Heart right ventricle (tissue), 16 donors: ENCODE results near the gene IGFLR1. TPM values are rescaled to one million over a fixed set of nuclear protein-coding genes. Genes with fewer than 3 reads are reported as not detected.
A peak's percentile ranks its signal among the peaks of the same experiment; 100 is the strongest.

Experiments
- ATAC-seq, 8 donors: fragments of 200-7000 bp; cut with Tn5 transposase; one replicate each; pipeline ENCODE4 v1.9.1; 2020; ENCODE audit warnings: mild to moderate bottlenecking in 8 of 8, moderate library complexity in 8 of 8, moderate number of reproducible peaks in 1 of 8
- DNase-seq, 2 donors: peaks; one replicate each; pipeline ENCODE4 v3.0.0-alpha.2; 2020
- H3K27ac ChIP-seq, 10 donors: fragments of 200-600 bp; sonication (generic) in 2 of 10; one replicate each; pipeline versions ENCODE4 v1.5.0 to v1.8.0; 2020 to 2022; ENCODE audit warnings: mild to moderate bottlenecking in 3 of 10
- H3K27me3 ChIP-seq, 7 donors: fragments of 200-600 bp; one replicate each; pipeline ENCODE4 v1.8.0; 2021 to 2022; ENCODE audit warnings: mild to moderate bottlenecking in 2 of 7
- H3K36me3 ChIP-seq, 9 donors: fragments of 200-600 bp; sonication (generic) in 1 of 9; one replicate each; pipeline versions ENCODE4 v1.5.0 to v1.8.0; 2020 to 2022; ENCODE audit warnings: mild to moderate bottlenecking in 2 of 9
- H3K4me1 ChIP-seq, 9 donors: fragments of 200-600 bp; sonication (generic) in 1 of 9; one replicate each; pipeline versions ENCODE4 v1.5.0 to v1.8.0; 2020 to 2022; ENCODE audit warnings: mild to moderate bottlenecking in 4 of 9
- H3K4me3 ChIP-seq, 10 donors: fragments of 200-600 bp; sonication (generic) in 2 of 10; one replicate each; pipeline versions ENCODE4 v1.5.0 to v1.8.0; 2020 to 2022; ENCODE audit warnings: mild to moderate bottlenecking in 7 of 10, moderate library complexity in 2 of 10
- H3K9me3 ChIP-seq, 11 donors: fragments of 200-600 bp in 10 of 11; sonication (generic) in 2 of 11; one replicate each; pipeline versions ENCODE4 v1.5.0 to v1.8.0; 2013 to 2022; ENCODE audit warnings: mild to moderate bottlenecking in 2 of 11, control low read depth in 1 of 11, moderate library complexity in 1 of 11
- WGBS, 2 donors: extraction: QIAGEN DNeasy Blood & Tissue Kit; methylation state at CpG; one replicate each; pipeline ENCODE4 v1.1.7; 2013; ENCODE audit warnings: inconsistent platforms in 1 of 2; 5-methylcytosine and 5-hydroxymethylcytosine counted together
- intact Hi-C, 10 donors: fragments of 100-400 bp; cut with DNase I; formaldehyde crosslinking; loops; one replicate each; pipeline versions ENCODE4 v1.11.1 to v1.14.2; 2022
- polyA plus RNA-seq, 2 donors: library from polyadenylated mRNA; stranded (reverse); fragments of 200-250 nt; gene quantifications; one replicate each; pipeline ENCODE4 v1.2.3, GENCODE V29; 2013
- total RNA-seq, 10 donors: library from RNA; stranded (reverse); fragmentation: NEBNext Ultra II Directional in 3 of 10; extraction: Animal tissue kit (Norgen Biotek cat#: 25700) in 3 of 10; gene quantifications; one replicate each; pipeline versions ENCODE4 v1.2.1 to v1.2.4, GENCODE V29; 2021 to 2023
- TF ChIP-seq, protein P1 (sequence below), 9 donors: fragments of 200-600 bp; sonication (generic) in 2 of 9; IDR thresholded peaks; one replicate each; pipeline versions ENCODE4 v1.5.0 to v1.8.0; 2021 to 2022; ENCODE audit warnings: antibody characterized with exemption in 9 of 9, mild to moderate bottlenecking in 5 of 9, moderate library complexity in 1 of 9
- donor health status: Arrhythmogenic right ventricular cardiomyopathy.
- donor health status: ischemic (EF 13 %, LVEDD 7.1; RV severe dilation, severe dysfunction).
- donor health status: healthy with polysubstance abuse.
- donor health status: DM: no; HTN: yes; CAD: no.
- donor health status: DM: no; HTN: no; CAD: no.
- donor health status: ischemic (EF 25% LVEDD 6.9; RV normal size, moderate dysfunction).
- donor health status: ischemic (EF 25% LVEDD 5.7; RV mildly dilated, moderate dysfunction).
- donor health status: healthy.
- donor health status: DM: yes; HTN: yes; CAD: no.
- donor health status: Ischemic cardiomyopathy.
- donor health status: ischemic (EF 35%, LVEDD 5.7; RV mildly dilated, moderate dysfunction).
- donor health status: nonischemic (EF 11% LVEDD 7.7; RV severe dilation, severe dysfunction).
- donor health status: DM: yes; HTN: yes; CAD: no.
- donor health status: PGD.
- donor health status: ischemic (EF 29% LVEDD 5.4; RV normal size, mild dysfunction).
- donor health status: nonischemic (EF 23%, LVEDD 6.1; RV moderate dilation, normal function).

IGFLR1 gene
- total and polyA plus RNA-seq, 12 donors, result 1.1 to 17.1 (median 2.5) TPM

DNA sequence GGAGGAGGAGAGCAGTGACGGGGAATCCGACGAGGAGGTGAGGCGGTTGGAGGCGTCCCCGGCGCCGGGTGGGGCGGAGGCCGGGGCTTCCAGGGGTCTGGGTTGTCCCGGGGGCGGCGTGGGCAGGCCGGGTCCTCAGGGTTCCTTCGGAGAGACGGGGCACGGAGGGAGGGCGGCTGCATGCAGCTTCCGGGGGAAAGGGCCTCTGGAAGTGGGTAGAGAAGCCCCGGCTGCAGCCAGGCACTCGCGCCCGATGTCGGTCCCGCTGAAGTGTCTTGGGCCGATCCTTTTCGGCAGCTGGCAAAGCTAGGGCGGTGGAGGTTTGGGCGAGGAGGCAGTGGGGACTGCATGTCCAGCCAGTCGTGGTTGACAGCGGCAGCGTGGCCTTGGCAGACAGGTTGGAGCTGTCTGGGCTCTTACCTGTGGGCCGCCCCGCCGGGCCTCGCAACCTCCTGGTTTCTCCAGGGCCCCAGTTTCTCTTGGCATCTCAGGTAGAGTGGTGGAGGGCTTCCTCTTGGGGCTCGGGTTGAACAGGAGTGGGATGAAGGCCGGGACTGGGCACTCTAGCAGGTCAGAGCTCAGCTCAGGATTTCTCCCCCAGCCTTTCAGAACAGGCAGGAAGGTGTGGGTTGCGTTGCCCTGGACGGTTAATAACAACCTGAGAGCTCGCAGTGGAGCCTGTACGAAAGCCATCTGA, 23.8 kb downstream of the IGFLR1 start:
- H3K4me3 ChIP-seq, result peak overlapping the region; percentile 68 to 98 (median 84)
- peak; percentile 40 to 49 for DNase-seq
- peaks cover 6 to 34% (median 27%) of the 10 kb centered on the region in 9 donors for H3K4me1 ChIP-seq
- H3K27me3 ChIP-seq, result no peaks in the 10 kb centered on the region
- WGBS, 2 donors, result 1 to 2% methylated on average over 42 of the region's 42 CpGs
- TF ChIP-seq, protein P1, sequence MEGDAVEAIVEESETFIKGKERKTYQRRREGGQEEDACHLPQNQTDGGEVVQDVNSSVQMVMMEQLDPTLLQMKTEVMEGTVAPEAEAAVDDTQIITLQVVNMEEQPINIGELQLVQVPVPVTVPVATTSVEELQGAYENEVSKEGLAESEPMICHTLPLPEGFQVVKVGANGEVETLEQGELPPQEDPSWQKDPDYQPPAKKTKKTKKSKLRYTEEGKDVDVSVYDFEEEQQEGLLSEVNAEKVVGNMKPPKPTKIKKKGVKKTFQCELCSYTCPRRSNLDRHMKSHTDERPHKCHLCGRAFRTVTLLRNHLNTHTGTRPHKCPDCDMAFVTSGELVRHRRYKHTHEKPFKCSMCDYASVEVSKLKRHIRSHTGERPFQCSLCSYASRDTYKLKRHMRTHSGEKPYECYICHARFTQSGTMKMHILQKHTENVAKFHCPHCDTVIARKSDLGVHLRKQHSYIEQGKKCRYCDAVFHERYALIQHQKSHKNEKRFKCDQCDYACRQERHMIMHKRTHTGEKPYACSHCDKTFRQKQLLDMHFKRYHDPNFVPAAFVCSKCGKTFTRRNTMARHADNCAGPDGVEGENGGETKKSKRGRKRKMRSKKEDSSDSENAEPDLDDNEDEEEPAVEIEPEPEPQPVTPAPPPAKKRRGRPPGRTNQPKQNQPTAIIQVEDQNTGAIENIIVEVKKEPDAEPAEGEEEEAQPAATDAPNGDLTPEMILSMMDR (IDR thresholded peaks at IDR 0.05), result no peak
- H3K9me3 ChIP-seq, result no peaks in the 10 kb centered on the region
- peak overlapping the region; percentile 78 to 97 (median 90) for H3K27ac ChIP-seq
- intact Hi-C loops, result loop anchor here in 7 of 10 donors (2.0 to 10.0 kb wide), 7 partner anchors 26 to 206 kb away; partner anchors contain the start of genes TMEM147 (in 4 of the 7), DMKN (in 1 of the 7), PSENEN (in 1 of the 7) and U2AF1L4 (in 1 of the 7)
- no peak for ATAC-seq
- H3K36me3 ChIP-seq, result peaks cover 0 to 41% (median 23%) of the 10 kb centered on the region in 9 donors

DNA sequence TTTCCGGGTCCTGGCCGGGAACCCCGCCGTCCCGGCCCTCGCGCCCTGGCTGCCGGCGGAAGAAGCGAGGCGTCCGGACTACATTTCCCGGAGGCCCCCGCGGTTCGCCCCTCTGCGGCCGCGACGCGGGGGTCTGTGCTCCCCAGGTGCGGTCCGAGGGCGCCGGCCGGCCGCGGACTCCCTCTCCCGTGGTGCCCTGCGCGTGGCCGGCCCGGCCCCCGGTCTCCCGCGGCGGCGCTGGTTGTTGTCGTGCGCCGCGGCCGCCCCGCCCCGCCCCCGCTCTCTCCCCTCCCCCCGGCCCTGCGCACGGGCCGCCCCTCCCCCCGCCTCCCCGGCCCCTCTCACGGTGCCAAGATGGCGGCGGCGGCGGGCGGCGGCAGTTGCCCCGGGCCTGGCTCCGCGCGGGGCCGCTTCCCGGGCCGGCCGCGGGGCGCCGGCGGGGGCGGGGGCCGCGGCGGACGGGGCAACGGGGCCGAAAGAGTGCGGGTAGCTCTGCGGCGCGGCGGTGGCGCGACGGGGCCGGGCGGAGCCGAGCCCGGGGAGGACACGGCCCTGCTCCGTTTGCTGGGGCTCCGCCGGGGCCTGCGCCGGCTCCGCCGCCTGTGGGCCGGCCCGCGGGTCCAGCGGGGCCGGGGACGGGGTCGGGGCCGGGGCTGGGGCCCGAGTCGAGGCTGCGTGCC, 24.4 kb downstream of the IGFLR1 start, which contains the start of gene KMT2B:
TSS of gene KMT2B (plus strand) at position 339 of the 680 bp plus-strand sequence. CDS start at position 355, 16 bp downstream.
- Histone ChIP-seq H3K4me3 (peak within 1 kb of the TSS; percentile 68 to 98 (median 84)), H3K27me3 (no peaks in the 10 kb centered on the region), H3K9me3 (no peaks in the 10 kb centered on the region), H3K4me1 (peaks cover 6 to 34% (median 27%) of the 10 kb centered on the region in 9 donors), H3K36me3 (peaks cover 0 to 34% (median 16%) of the 10 kb centered on the region in 9 donors), H3K27ac (peak within 1 kb of the TSS; percentile 78 to 97 (median 92))
- DNase-seq (no peak), ATAC-seq (peak in 6 of 8 donors; percentile 62 to 82 (median 79))
- 1% methylated on average over 46 to 104 of the region's 109 CpGs for WGBS, 2 donors
- TF ChIP-seq, protein P1 (IDR thresholded peaks at IDR 0.05), result no peak
- intact Hi-C loops, result loop anchor here in 9 of 10 donors (1.0 to 10.0 kb wide), 13 partner anchors 23 to 213 kb away; partner anchors contain the start of genes TMEM147 (in 5 of the 9), PSENEN (in 2 of the 9), U2AF1L4 (in 2 of the 9) and DMKN (in 1 of the 9)

DNA sequence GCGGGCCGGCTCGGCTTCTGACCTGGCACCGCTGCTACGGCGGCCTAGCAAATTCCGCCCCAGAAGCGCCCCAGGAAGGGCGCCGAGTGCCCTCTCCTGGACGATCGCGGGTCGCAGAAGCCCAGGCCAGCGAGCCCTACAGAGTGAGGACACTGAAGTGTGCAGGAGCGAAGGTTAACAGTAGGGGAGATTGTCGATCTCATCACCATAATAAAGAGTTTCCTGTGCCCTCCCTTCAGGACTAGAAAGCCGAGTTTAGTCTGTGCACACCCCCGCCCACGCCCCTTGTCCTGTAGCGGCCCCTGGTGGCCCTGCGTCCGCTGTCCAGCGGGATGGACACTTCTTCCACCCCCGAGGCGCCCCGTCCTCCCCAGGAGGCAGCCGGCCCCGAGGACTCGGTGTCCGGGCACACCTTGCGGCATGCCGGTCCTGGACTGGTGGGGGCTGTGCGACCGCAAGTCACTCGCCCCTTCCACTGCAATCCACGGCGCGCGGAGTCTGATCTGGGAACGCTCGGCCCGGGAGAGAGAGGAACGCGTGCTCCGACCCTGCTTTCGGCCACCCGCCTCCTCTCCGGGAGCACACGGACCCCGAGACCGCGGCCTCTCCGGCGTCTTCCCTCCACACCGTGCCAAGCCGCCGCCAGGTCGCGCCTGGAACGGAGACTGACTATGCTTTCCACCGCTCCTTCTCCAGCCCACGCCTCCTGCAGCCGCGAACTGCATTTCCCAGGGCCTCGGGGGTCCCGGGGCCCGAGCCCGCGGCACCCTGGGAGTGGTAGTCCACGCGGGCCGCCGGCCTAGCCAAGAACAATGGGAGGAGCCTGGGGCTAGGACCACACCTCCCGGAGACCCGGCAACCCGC, 25.2 kb downstream of the IGFLR1 start:
- Histone ChIP-seq H3K9me3 (no peaks in the 10 kb centered on the region), H3K27ac (peak overlapping the region; percentile 78 to 97 (median 92)), H3K4me1 (peaks cover 6 to 34% (median 27%) of the 10 kb centered on the region in 9 donors), H3K36me3 (peaks cover 0 to 26% (median 8%) of the 10 kb centered on the region in 9 donors), H3K27me3 (no peaks in the 10 kb centered on the region), H3K4me3 (peak overlapping the region; percentile 36 to 98 (median 82))
- DNase-seq (peak; percentile 95 to 96), ATAC-seq (peak; percentile 93 to 97 (median 95))
- TF ChIP-seq, protein P1 (IDR thresholded peaks at IDR 0.05), result peak; percentile 77 to 96 (median 93)
- intact Hi-C loops, result loop anchor here in 9 of 10 donors (1.0 to 10.0 kb wide), 15 partner anchors 15 to 214 kb away; partner anchors contain the start of genes TMEM147 (in 5 of the 9), DMKN (in 1 of the 9), PROSER3 (in 1 of the 9) and PSENEN (in 1 of the 9)
- WGBS, 2 donors, result 0% methylated on average over 77 of the region's 77 CpGs
